Measurements from ENCODE around the gene OSBPL7. TPM values are rescaled to one million over a fixed set of nuclear protein-coding genes. Genes with fewer than 3 reads are reported as not detected.

The OSBPL7 gene
- total RNA-seq, 1 experiment from 2014 or later = 13.0 TPM

DNA sequence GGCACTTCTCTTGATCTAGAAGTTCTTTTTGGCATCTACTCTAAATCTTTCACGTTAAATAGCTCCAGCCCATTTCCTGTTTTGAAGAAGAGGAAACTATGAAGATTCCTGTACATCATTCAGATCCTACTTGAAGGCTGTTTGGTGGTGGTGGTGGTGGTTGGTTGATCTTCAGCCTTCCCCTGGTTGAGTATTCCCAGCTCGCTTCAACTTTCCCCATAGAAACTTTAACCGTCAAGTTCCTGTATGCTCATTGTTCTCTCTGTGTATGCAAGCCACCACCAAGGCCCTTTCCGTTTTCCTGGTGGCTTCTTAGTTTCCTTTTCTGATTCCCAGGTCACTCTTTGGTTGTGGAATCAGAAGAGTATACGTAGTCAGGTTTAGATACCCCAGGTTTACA lies 13.2 kb upstream of the OSBPL7 start:
- no peak overlapping the region for H3K14ac ChIP-seq (ENCODE audit: insufficient read depth, low read length)
- H3K23me2 ChIP-seq (ENCODE audit: insufficient read length, low read depth, low read length, poor library complexity, severe bottlenecking) = peaks cover 10% of the 10 kb centered on the region
- no peaks in the 10 kb centered on the region for H3K9me3 ChIP-seq (ENCODE audit: control insufficient read depth, low read depth, low read length)
- Mint-ChIP-seq H3K4me1 (peaks cover 8 to 15% of the 10 kb centered on the region in 2 experiments), H3K4me3 (no peak overlapping the region), H3K27me3 (ENCODE audit: low read depth) (peaks cover 2% of the 10 kb centered on the region; the same call in 1 of the 2 replicates), H3K9me3 (no peaks in the 10 kb centered on the region; a peak in 1 of 5 replicates), H3K27ac (no peak overlapping the region; a peak in 1 of 7 replicates), H3K36me3 (ENCODE audit: insufficient read depth in 1 of 3, low read depth in 3 of 3) (peaks cover 0 to 20% (median 13%) of the 10 kb centered on the region in 3 experiments; a peak in 6 of 7 replicates)
- H3K79me2 ChIP-seq (ENCODE audit: insufficient read depth, low read length) = no peaks in the 10 kb centered on the region
- H3K4ac ChIP-seq (ENCODE audit: low read depth, low read length) = no peak overlapping the region
- no peaks in the 10 kb centered on the region for H3K27me3 ChIP-seq (ENCODE audit: insufficient read depth, low read length)
- TF ChIP-seq, protein P1, sequence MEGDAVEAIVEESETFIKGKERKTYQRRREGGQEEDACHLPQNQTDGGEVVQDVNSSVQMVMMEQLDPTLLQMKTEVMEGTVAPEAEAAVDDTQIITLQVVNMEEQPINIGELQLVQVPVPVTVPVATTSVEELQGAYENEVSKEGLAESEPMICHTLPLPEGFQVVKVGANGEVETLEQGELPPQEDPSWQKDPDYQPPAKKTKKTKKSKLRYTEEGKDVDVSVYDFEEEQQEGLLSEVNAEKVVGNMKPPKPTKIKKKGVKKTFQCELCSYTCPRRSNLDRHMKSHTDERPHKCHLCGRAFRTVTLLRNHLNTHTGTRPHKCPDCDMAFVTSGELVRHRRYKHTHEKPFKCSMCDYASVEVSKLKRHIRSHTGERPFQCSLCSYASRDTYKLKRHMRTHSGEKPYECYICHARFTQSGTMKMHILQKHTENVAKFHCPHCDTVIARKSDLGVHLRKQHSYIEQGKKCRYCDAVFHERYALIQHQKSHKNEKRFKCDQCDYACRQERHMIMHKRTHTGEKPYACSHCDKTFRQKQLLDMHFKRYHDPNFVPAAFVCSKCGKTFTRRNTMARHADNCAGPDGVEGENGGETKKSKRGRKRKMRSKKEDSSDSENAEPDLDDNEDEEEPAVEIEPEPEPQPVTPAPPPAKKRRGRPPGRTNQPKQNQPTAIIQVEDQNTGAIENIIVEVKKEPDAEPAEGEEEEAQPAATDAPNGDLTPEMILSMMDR (conservative IDR thresholded peaks at IDR 0.05) = no peak
- no CpG with 5 or more reads among the region's 5 CpGs for WGBS (ENCODE audit: extremely low coverage, insufficient read length, low lambda C conversion rate)
- H3K79me1 ChIP-seq (ENCODE audit: insufficient read depth, low read depth, low read length, poor library complexity, severe bottlenecking) = peaks cover 3% of the 10 kb centered on the region
- no peaks in the 10 kb centered on the region for H4K20me1 ChIP-seq (ENCODE audit: control insufficient read depth, insufficient read depth, insufficient read length)
- H3T11ph ChIP-seq (ENCODE audit: low read length) = no peak overlapping the region
- H2BK12ac ChIP-seq (ENCODE audit: insufficient read length, low read depth, low read length) = no peak overlapping the region
- H3K4me2 ChIP-seq (ENCODE audit: insufficient read depth, insufficient read length, low read length) = no peak overlapping the region
- no peak overlapping the region for H2BK15ac ChIP-seq (ENCODE audit: low read depth, low read length)
- no peak overlapping the region for H3K27ac ChIP-seq (ENCODE audit: insufficient read length, low read depth, low read length)
- no peak overlapping the region for H4K8ac ChIP-seq (replicated peaks; ENCODE audit: insufficient read length, low read depth, low read length)
- no peak overlapping the region for H2BK5ac ChIP-seq (ENCODE audit: insufficient read length, low read length)
- H3K18ac ChIP-seq (ENCODE audit: insufficient read length, low read depth, low read length) = no peak overlapping the region
- H3K23ac ChIP-seq (ENCODE audit: insufficient read length, low read depth, low read length) = no peak overlapping the region
- no peak overlapping the region for H2BK120ac ChIP-seq (ENCODE audit: low read depth, low read length, poor library complexity, severe bottlenecking)
- no peak overlapping the region for H2AFZ ChIP-seq (ENCODE audit: low read length)
- no peak overlapping the region for H2AK5ac ChIP-seq (ENCODE audit: insufficient read length, low read length)
- no peak for DNase-seq
- H3K9ac ChIP-seq (ENCODE audit: extremely low read depth, insufficient read length, low read length) = no peak overlapping the region
- H3K4me1 ChIP-seq (ENCODE audit: insufficient read depth, low read length) = no peaks in the 10 kb centered on the region
- no peak overlapping the region for H4K91ac ChIP-seq (ENCODE audit: insufficient read length, low read depth, low read length)
- no peak overlapping the region for H4K5ac ChIP-seq (ENCODE audit: insufficient read length, low read depth, low read length)
- no peak overlapping the region for H3K56ac ChIP-seq (ENCODE audit: insufficient read length, low read depth, low read length)
- H2BK20ac ChIP-seq (ENCODE audit: low read depth, low read length, poor library complexity, severe bottlenecking) = no peak overlapping the region

Data from H9 (cell line).